ENCODE measurements around the gene ASPA.
"Not testable (repeated sequence)": the region's sequence is repeated elsewhere in the genome, so short reads cannot be mapped to it uniquely, and the experiment has no call there.

ASPA gene

DNA sequence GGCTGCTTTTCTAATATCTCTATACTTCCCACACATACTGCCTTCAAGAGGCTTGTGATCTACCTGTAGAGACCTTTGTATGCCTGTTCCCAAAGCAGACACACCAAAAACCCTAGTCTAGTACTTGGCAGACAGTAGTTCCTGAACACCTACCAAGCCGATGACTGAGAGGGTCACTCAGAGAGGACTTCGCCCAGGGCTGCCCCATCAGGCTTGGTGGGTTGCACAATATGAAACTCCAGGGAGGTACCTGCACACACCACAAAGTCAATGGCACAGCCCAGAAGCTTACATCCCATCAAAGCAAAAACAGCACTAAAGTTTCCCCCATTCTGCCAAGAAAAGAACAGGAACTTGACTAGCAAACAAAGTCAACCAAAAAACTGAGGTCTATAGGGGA, 30.3 kb downstream of the ASPA start:
- FAIRE-seq = no peak
- no peak for DNase-seq (ENCODE audit: extremely low spot score, insufficient read length, low read depth)

DNA sequence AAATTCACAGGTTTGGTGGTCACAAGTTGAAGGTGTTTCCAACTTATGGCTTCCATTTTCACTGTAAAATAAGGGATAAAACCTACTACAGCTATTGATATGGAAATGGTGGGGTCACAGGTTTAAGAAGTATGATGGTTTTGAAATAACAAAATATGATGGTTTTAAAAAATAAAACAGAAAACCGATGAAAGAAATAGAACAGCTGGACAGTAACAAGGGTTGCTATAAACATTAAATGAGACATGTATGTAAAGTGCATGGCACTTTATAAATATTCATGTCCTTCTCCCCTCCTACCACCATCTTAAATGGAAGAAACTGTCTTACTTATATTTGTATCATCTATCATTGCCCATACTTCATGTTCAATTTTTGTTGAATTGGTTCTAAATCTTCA, 31.3 kb downstream of the ASPA start:
- FAIRE-seq (no peak), DNase-seq (ENCODE audit: extremely low spot score, insufficient read length, low read depth) (no peak)

DNA sequence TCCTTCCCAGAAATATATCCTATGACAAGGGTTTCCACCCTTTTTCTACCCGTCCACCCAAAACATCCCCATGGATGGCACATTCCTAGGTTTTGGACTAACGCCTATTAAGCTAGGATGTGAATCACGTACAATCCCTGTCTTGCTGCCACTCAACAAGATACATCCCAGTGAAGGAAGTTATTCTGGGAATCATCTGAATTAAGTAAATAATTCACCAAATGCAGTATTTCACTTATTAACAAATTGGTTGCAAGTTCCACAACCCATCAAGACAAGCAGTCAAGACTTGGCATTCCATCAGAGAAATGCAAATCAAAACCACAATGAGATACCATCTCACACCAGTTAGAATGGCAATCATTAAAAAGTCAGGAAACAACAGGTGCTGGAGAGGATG, 32.1 kb downstream of the ASPA start:
- DNase-seq (ENCODE audit: extremely low spot score, insufficient read length, low read depth) (no peak), FAIRE-seq (no peak)

DNA sequence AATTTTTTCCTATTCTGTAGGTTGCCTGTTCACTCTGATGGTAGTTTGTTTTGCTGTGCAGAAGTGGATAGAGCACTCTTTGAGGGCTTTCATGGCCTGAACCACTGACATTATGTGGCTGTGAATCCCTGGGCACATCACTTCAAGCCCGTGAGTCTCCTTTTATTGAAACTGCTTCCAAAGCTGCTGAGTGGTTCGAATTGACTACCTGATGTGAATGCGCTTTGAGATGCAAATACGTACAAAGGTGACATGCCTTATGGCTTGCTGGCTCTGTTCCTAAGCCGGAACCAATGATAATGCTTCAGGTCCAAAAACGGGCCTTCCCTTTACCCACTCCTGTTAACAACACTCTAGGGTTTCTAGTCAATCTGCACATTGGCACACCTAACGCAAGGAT, 34.3 kb downstream of the ASPA start:
- FAIRE-seq (no peak), DNase-seq (ENCODE audit: extremely low spot score, insufficient read length, low read depth) (no peak)

DNA sequence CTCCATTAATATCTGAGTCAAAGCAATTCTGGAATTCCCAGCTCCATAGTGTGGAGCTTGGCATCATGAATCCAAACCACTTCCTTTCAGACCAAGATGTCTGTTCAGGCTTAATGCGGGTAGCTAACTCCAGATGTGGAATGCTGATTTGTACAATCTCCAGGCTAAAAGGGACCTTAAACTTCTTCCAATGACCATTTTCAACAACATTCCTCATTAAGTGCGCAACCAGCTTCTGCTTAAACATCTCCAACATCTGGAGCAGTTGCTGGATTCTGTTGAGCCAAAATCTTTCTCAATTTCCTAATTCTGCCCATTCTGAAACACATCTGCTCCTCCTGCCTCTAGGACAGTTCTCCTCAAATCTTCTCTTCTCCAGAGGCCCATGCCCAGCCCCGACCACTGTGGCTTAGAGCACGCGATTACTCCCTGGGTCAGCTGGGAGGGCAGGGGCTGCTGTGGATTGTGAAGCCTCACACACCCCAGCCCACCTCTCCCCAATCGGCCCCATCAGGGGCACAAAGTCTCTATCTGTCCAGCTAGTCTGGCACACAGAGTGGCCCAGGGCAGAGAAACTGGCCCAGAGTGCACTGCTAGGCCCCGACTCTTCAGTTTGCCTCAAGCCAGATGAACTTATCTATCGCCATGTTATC, 36.2 kb downstream of the ASPA start:
- no peak for DNase-seq (ENCODE audit: extremely low spot score, insufficient read length, low read depth)

DNA sequence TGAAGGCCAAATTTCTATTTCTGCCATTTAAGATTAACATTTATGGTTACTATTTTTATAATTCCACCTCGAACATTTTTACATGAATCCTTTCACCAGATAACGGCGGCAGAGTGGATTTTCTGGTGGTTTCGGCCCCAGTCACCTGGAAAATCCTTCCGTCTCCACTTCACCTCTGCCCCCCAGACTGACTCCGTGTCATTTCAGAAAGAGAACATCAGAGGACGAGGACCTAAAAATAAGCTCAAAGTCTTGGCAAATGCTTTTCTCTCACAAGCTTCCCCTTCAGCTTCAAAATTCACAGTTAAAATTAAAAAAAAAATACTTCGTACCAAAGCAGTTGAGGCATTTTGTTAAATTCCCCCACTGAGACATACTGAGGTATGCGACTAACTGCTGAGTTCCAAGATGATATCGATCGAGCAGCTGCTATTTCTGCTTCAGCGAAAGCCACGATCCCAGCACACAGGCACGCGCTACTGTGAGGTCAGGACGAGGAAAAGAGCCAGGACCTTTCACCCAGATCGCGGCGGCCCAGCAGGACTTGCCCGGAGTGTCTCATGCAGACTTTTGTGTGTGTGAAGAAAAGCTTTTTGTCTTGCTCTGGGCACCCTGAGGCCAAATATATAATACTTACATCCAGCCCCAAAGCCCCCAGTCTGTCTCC, 36.8 kb downstream of the ASPA start:
- FAIRE-seq (no peak), DNase-seq (ENCODE audit: extremely low spot score, insufficient read length, low read depth) (no peak)

More for the DNA sequence above, 36.2 kb downstream of the ASPA start:
- FAIRE-seq = no peak

DNA sequence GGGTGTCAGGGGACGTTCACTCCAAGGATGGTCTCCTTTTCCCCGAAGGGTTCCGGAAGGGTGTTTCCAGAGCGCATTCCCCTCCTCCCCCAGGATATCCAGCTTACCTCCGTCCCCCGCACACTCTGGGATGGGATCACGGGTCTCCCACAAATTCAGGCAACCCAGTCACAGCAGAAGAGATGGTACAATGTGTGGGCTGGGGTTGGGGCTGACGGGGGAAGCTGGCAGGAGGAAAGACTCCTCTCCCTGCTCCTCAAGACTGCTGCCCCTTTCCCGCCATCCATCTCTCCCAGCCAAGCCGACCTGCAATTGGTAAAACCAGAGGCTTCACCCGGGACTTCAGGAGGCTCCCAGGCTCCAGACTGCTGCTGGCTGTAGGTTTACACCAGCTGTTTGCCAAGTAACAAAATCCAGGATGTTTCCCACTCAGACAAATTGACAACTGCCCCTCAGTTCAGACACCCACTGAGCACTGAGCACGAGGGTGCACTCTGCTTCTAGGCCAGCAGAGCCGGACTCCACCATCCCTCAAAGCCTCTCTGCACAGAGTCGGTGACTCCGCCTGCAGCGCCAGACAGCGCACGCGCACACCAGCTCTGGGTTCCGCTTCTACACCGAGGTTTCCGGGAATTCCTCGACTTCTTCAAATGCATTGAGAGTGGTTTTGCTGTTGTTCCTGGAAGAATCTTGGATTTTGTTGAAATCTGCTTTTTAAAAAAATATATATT, 37.7 kb downstream of the ASPA start:
- DNase-seq (ENCODE audit: extremely low spot score, insufficient read length, low read depth) = no peak

DNA sequence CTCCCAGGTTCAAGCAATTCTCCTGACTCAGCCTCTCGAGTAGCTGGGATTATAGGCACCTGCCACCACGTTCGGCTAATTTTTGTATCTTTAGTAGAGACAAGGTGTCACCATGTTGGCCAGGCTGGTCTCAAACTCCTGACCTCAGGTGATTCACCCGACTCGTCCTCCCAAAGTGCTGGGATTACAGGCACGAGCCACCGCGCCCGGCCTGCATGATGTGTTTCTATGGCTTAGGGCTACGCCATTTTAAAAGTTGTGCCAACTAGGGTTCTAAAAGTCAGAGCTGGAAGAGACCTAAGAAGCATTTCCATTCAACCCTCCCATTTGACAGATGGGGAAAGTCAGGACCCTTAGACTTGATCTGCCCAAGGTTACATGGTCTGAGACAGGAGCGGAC, 38.4 kb downstream of the ASPA start:
- not testable (repeated sequence) for FAIRE-seq; DNase-seq (ENCODE audit: extremely low spot score, insufficient read length, low read depth)

More for the DNA sequence above, 37.7 kb downstream of the ASPA start:
- no peak for FAIRE-seq

DNA sequence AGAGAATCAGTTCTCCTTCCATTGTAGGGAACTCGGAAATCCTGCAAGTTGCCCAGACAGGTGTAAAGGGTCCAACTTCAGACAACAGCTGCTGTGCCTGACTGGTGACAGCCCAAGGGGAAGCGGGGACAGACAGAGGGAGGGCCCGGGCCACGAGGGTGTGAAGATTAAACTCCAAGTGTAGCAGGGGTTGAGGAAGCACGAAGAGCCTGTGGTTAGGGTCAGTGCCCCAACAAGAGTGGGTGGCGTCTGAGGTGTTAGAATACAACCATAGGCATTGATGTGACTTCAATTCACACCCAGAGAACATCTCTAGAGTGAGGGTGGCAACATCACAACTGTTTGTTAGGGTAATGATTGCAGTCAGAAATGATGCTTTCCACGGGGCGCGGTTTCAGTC, 39.1 kb downstream of the ASPA start:
- no peak for FAIRE-seq
- no peak for DNase-seq (ENCODE audit: extremely low spot score, insufficient read length, low read depth)

DNA sequence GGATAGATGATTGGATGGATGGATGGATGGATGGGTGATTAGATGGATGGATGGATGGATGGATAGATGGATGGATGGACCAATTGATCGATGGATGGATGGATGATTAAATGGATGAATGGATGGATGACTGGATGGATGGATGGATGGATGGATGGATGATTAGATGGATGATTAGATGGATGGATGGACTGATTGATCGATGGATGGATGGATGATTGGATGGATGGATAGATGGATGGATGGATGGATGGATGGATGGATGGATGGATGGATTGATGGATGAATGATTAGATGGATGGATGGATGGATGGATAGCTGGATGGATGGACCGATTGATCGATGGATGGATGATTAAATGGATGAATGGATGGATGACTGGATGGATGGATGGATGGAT, 43.7 kb downstream of the ASPA start:
- not testable (repeated sequence) for FAIRE-seq; DNase-seq (ENCODE audit: extremely low spot score, insufficient read length, low read depth)

DNA sequence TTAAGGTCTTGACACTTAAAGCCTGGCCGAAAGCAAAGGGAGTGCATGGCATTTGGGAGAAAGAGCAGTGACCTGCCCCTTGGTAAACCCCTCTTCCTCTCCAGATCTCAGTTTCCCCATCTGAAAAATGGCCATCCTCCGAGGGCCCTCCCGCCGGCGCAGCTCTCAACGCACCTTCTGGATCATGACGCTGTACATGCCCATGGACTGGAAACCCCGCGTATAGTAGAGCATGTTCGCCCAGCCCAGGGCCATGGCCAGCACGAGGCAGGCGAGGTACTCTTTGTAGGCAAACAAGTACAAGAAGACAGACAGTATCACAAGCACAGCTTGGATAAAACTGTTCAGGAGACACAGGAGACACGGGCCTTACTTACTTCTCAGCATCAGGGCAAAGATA, 48.2 kb downstream of the ASPA start:
- FAIRE-seq (no peak), DNase-seq (ENCODE audit: extremely low spot score, insufficient read length, low read depth) (no peak)

DNA sequence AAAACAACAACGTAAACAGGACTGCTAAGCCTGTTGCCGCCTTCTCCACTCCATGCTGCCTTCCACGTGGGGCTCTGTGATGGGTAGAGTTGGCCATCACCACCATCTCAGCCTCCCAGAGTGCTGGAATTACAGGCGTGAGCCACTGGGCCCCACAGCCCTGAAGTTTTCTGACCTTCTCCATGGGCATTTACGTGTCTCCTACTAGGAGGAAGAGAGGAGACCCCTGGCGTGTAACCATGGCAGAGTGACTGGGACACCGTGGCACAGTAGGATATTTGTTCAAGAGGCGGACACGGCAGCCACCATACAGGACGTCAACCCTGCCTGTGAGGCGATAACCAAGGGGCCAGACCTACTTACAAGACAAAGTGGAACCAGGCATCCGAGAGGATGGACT, 50.7 kb downstream of the ASPA start:
- DNase-seq (ENCODE audit: extremely low spot score, insufficient read length, low read depth) = no peak
- no peak for FAIRE-seq

DNA sequence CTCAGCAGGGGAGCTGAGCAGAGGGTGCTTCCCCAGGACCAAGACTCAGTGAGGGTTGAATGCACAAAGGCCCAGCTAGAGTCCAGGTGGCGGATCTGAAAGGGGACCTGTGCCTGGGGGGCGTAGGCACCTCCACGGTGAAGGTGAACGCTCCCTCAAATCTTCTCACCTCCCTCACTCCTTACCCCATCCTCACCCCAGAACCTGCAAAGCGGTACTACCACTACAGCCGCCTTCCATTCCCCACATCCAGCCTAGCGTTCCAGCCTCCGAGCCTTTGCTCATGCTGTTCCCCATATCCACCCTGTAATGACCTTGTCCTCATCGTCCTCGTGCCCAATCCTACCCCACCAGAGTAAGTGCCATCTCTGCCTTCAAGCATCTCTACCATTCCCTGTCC, 51.2 kb downstream of the ASPA start:
- DNase-seq (ENCODE audit: extremely low spot score, insufficient read length, low read depth) = no peak
- FAIRE-seq = no peak

DNA sequence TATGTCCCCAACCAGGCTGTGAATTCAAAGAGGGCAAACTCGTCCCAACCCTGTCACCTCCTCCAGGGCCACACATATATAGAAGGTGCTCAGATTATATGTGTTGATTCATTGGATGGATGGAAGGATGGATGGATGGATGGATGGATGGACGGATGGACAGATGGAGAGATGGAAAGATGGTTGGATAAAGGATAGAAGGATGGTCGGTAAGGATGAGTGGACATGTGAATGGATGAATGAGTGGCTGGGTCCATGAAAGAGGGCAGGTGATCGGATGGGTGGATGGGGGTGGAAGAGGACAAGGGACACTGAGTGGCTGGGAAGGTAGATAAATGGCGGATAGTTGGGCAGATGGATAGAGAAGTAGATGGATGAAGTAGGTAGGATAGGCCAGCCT, 51.7 kb downstream of the ASPA start:
- DNase-seq (ENCODE audit: extremely low spot score, insufficient read length, low read depth) = no peak
- FAIRE-seq = no peak

DNA sequence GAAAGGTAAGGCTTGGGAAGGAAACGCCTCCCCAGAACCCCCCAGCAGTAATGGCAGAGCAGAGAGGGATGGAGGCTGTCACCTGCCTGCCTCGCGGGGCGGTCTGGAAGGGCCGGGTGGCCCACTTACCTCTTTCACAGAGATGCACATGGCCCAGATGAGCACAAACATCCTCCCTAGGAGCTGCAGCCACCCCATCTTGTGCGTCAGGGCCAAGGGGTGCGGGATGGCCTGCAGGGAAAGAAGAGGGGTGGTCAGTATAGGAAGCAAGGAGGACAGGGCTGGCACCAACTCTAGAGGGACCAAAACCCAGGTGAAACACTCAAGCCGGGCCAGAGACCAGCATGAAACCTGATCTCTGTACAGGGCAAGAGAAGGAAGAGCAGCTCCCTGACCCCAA, 52.1 kb downstream of the ASPA start:
- FAIRE-seq (no peak), DNase-seq (ENCODE audit: extremely low spot score, insufficient read length, low read depth) (no peak)

DNA sequence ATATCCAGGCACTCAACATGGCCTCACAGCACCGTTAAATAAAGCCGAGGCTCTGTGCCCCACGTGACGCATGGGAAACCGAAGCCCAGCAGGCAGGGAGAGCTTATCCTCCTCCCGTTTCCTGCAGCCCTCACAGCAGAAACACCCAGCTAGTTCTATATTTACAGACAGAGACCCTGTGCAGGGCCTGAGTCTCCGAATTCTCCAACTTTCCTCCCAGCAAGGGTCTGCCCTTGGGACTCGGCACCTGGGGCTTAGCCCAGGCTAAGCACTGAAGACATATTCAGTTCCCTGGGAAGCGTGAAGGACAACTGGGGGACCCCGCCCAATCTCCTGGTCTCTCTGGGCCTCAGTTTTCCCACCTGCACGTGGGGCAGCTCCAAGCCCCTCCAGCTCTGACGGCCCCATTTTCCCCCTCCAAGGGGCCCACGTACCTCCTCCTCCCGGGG, 52.6 kb downstream of the ASPA start:
- FAIRE-seq (no peak), DNase-seq (ENCODE audit: extremely low spot score, insufficient read length, low read depth) (no peak)

DNA sequence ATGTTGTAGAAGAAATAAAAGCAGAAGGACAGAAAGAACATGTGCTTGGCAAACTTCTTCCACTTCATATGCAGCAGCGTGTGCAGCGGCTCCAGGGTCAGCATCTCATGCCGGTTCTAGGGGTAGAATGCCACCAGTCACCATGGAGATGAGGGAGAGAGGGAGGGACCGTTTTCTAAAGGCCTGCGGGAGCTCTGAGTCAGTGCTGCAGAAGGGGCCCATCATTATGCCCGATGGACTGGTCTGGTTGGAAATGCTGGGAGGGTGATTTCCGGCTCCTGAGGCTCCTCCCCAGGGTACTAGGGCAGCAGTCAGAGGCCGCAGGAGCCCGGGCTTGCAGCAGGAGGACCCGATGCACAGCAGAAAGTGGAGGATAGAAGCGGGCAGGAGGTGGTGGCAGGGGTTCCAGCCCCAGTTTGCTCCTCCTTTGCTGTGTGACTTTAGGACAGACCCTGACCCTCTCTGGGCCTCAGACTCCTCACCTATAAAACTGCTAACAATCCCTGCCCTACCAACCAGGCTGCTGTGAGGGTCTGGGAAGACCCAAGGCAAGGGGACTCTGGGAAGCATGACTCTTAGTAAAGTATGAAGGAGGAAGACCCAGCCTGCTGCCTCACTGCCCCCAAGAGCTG, 53.2 kb downstream of the ASPA start:
- no peak for FAIRE-seq
- DNase-seq (ENCODE audit: extremely low spot score, insufficient read length, low read depth) = no peak

DNA sequence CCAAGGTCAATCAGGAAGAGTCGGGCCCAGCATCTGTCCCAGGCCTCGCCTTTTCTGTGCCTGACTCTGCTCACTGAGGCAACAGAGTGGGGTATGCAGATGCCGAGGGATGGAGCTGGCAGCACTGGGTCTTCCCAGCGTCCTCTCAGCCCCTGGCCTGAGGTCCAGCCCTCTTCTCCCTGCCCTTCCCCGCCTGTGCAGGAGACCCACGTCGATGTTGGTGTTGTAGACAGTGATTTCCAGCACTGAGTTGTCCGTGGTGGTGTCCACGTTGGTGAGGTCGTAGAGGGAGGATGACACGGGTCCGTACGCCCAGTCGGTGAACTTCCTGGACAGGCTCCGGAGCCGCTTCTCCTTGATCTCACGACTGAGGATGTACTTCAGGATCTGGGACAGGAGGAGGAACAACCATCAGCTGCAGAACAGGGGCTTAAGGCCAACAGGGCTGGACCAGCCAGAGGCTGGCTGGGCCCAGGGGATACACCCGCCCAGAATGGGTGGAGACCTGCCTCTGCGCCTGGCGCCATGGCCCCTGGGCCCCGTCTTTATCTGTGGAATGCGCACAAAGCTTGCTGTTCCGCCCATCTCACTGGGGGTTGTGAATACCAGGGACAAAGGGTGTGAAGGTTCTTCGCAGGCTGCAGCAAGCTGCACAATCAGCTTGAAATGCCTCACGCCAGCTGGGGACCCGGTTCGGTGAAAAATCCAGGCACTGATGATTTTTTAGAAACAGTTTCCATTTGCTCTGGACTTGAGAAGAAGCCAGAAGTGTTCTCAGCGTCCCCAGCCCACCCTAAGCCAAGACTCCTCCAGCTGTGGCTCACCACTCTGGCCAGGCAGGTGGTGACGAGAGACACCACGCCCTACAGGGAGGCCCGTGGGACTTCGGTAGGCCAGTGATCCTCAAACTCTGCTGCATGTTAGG, 54.3 kb downstream of the ASPA start:
- FAIRE-seq = no peak
- no peak for DNase-seq (ENCODE audit: extremely low spot score, insufficient read length, low read depth)

DNA sequence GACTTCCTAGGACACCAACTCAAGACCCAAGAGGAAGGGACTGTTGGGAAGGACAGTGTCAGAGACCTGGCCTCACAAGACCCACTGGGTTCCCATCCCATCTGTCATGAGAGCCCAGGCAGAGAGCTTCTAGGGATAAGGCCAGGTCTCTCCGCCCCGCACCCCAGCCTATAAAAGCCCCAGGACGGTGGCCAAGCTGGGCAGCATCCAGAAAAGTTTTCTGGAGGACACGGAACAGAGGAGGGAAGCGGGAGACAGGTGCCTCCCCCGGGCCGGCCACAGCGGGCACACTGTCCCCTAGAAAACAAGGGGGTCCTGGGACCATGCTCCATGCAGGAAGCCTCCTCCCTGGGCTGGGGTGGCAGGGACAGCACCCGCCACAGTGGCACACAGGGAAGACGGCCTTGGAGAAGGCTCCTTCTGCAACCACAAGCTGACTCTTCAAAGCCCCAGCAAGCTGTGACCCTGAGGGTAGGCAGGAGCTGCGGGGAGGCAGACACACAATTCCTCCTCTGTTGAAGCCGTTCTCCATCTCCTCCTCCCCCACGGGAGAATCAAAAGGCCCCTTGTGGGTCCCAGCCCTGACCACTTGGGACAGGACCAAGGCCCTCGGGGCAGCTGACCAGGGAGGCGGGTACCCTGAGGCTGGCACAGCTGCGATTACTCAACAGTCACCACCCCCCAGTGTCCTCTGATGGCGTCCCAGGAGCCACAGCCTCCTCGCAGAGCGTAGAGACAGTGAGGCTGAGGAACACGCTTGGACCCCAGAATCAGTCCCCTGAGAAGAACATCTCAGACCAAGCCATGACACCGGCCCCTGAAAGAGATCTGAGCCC, 55.7 kb downstream of the ASPA start:
- no peak for DNase-seq (ENCODE audit: extremely low spot score, insufficient read length, low read depth)
- no peak for FAIRE-seq
